CD4-positive, alpha-beta T cell treated with Interleukin-17A for 1 hour (primary cell): ENCODE data around the gene SETD4.
"Not testable (repeated sequence)": the region's sequence is repeated elsewhere in the genome, so short reads cannot be mapped to it uniquely, and the experiment has no call there.

ENCODE experiments used
- DNase-seq: peaks from one replicate; pipeline ENCODE4 v3.0.0-alpha.2; 2020

Gene SETD4

GRCh38 chr21:36060159-36060921 is at the start of gene SETD4:
Gene SETD4, minus strand, starts transcription at chr21:36060526. Its CDS starts 1,638 bp downstream, at chr21:36058888.
- DNase-seq: peak; percentile 92

GRCh38 chr21:36109868-36110267 is 49.5 kb upstream of the SETD4 start:
- no peak for DNase-seq

GRCh38 chr21:36105327-36105842 is 45.1 kb upstream of the SETD4 start:
- DNase-seq: no peak

- DNase-seq: peak; percentile 48
Measured at GRCh38 chr21:36104317-36105300, 44.3 kb upstream of the SETD4 start.

DNA sequence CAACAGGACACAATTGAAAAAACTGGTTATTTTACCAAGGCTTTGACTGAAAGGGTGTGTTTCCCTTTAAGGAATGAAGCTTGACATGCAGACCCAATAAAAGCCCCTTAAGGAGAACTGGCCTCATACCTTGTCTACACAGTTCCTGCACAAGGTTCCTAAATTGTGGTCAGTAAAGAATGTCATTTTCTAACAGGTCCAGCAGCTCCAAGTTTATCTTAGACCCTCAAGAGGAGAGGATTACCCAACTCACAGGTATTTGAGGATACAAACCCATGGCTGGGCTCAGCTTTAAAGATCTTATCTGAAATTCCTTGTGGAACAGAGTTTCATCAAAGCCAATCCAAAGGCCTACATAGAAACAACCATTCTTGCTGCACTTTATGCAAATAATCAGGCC is 43.1 kb upstream of the SETD4 start:
- DNase-seq: no peak

GRCh38 chr21:36100971-36101641 is 40.8 kb upstream of the SETD4 start:
- DNase-seq: no peak

DNA sequence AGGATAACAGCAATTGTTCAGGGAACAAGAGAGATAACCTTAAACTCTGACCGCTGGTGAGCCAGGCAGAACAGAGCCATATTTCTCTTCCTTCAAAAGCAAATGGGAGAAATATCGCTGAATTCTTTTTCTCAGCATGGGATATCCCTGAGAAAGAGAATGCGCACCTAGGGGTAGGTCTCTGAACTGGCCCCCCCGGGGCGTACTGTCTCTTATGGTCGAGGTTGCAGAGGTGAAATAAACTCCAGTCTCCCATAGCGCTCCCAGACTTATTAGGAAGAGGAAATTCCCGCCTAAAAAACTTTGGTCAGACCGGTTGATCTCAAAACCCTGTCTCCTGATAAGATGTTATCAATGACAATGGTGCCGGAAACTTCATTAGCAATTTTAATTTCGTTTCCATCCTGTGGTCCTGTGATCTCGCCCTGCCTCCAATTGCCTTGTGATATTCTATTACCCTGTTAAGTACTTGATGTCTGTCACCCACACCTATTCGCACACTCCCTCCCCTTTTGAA is 39.4 kb upstream of the SETD4 start:
- not testable (repeated sequence) for DNase-seq

GRCh38 chr21:36099000-36099399 is 38.7 kb upstream of the SETD4 start:
- no peak for DNase-seq

- DNase-seq: no peak
Measured at GRCh38 chr21:36098182-36098532, 37.8 kb upstream of the SETD4 start.

- no peak for DNase-seq
Measured at GRCh38 chr21:36097427-36098181, 37.3 kb upstream of the SETD4 start.

GRCh38 chr21:36096398-36097290 is 36.3 kb upstream of the SETD4 start:
- DNase-seq: no peak

GRCh38 chr21:36093512-36093911 is 33.2 kb upstream of the SETD4 start:
- no peak for DNase-seq

DNA sequence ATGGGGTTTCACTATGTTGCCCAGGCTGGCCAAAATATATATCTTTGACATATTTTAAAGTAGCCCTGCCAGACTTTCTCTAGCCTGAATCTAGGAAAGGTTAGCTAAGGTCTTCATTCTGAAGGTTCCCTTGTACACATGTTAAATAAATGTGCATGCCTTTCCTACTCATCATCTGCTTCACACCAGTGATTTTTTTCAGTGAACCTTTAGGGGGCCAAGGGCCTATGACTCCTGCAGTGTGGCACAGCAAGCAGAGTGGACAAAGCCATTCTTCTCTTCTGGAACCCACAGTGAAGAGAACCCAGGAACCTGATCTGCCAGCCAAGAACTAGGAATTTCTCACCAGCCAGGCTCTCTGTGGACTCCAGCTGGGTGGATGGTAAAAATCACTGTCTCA is 32.4 kb upstream of the SETD4 start:
- DNase-seq: no peak

- DNase-seq: no peak
Measured at GRCh38 chr21:36089946-36090345, 29.6 kb upstream of the SETD4 start.

GRCh38 chr21:36087362-36088138 is 27.2 kb upstream of the SETD4 start:
- no peak for DNase-seq

DNA sequence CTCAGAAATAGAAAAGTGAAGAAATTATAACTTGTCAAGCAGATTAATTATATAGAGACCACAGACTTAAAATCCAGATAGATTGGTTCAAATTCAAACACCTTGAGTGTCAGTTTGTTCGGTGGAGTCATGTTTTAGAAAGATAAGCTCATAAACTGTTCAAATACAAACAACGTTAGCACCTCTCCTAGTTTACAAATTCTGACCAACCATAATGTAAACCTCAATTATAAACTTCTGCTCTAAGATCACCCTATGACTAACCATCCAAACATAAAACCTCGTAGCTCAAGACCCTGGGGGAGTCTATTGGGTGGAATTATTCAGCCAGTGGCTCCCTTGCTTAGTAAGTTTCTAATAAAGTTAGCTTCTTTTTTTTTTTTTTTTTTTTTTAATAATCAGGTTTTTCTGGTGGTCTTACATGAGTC is 21.9 kb upstream of the SETD4 start:
- DNase-seq: no peak

- no peak for DNase-seq
Measured at GRCh38 chr21:36080386-36080785, 20.1 kb upstream of the SETD4 start.

DNA sequence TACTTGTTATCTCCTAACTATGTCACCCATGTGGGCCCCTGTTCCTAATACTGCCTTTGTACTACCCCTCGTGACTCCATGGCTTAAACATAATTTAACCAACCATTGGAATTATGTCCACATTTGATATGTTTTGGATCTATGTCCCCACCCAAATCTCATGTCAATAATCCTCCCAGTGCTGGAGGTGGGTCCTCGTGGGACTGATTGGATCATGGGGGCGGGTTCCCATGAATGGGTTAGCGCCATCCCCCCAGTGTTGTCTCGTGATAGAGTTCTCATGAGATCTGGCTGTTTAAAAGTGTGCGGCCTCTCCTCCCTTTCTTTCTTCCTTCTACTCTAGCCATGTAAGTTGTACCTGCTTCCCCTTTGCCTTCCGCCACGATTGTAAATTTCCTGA is 19.3 kb upstream of the SETD4 start:
- DNase-seq: no peak

DNA sequence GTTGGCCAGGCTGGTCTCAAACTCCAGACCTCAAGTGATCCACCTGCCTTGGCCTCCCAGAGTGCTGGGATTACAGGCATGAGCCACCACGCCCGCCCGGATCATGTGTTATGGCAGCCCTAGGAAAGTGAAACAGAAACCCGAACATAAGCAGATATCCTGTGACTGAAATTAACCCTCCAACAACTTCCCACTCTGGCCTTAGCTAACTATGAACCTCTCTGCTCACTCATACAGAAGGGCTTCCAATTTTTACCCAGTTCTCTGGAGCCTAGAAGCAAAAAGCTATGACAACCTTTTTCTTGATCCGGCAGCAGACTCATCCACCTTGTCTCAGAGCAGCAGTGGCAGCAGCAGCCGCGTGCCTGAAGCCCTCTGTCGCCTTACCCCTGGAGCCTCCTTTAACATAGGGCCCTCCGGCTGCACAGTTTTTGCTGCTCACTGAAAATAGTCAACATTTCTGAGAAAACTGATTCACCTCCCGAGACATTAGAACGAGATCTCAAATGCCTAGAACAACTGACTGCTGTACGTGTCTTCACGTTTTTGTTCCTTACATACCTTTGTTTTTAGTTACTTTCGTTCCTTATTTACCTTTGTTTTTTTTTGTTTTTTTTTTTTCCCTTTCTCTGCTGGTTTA is 18.8 kb upstream of the SETD4 start:
- peak; percentile 42 for DNase-seq

DNA sequence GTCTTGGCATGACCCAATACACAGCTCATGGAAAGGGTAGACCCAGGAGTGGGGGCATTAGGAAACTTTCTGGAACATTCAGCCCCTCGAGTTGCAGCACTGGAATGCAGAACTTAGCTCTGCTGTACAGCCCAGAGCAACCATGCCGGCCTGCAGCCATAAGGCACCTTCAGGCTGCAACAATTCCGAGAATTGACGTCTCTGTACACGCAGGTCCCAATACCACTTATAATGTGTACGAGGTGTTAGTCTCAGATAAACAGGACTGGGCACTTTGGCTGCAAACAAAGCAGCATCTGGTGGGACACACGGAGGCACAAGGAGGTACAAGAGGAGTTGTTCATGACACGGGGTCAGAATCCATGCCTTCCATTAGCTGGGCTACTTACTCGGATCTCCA is 17.4 kb upstream of the SETD4 start:
- DNase-seq: no peak
